CD4-positive, alpha-beta memory T cell (primary cell): Measurements from ENCODE around the gene ZSWIM5. TPM values are rescaled to one million over a fixed set of nuclear protein-coding genes. Genes with fewer than 3 reads are reported as not detected.
"Not testable (repeated sequence)": the region's sequence is repeated elsewhere in the genome, so short reads cannot be mapped to it uniquely, and the experiment has no call there.

Experiments
- CTCF ChIA-PET: fragments of 350-600 bp; sonication (Branson Sonifier 250); formaldehyde crosslinking; loops from one replicate; lab custom pipeline; 2021; ENCODE audit warnings: inconsistent platforms; ENCODE audit not compliant: partially characterized antibody; lab: Charles Lee
- POLR2A ChIA-PET: fragments of 350-600 bp; sonication (Branson Sonifier 250); formaldehyde crosslinking; loops from one replicate; lab custom pipeline; 2021; ENCODE audit not compliant: partially characterized antibody; lab: Charles Lee
- DNase-seq, 5 donors: peaks; one replicate each; pipeline versions ENCODE4 v3.0.0 to v3.0.0-alpha.2; 2020 to 2022; ENCODE audit warnings: mixed read lengths in 1 of 5
- H3K27ac ChIP-seq: one replicate; pipeline ENCODE4 v1.7.0; 2013; ENCODE audit warnings: low read depth, low read length
- H3K27me3 ChIP-seq: 2 replicates; pipeline ENCODE4 v1.7.0; 2013; ENCODE audit warnings: mild to moderate bottlenecking, low read length, moderate library complexity; ENCODE audit not compliant: insufficient read depth
- H3K36me3 ChIP-seq: 2 replicates; pipeline ENCODE4 v1.7.0; 2013; ENCODE audit warnings: mild to moderate bottlenecking, low read length, moderate library complexity; ENCODE audit not compliant: insufficient read depth
- H3K4me1 ChIP-seq: 2 replicates; pipeline ENCODE4 v1.7.0; 2013; ENCODE audit warnings: mild to moderate bottlenecking, low read length, moderate library complexity; ENCODE audit not compliant: insufficient read depth
- H3K4me3 ChIP-seq, 2 donors: one replicate each; pipeline ENCODE4 v1.7.0; 2013; ENCODE audit warnings: low read length in 2 of 2, mild to moderate bottlenecking in 1 of 2
- H3K9me3 ChIP-seq, 2 donors: one replicate each; pipeline ENCODE4 v1.7.0; 2013; ENCODE audit warnings: low read length in 2 of 2, control low read depth in 1 of 2; ENCODE audit not compliant: control insufficient read depth in 1 of 2
- H3K27ac Mint-ChIP-seq, 7 donors: one replicate each; pipeline ENCODE4 v1.8.0; 2020 to 2021; ENCODE audit warnings: mixed read lengths in 7 of 7, mild to moderate bottlenecking in 6 of 7, inconsistent platforms in 3 of 7, moderate library complexity in 3 of 7
- H3K27me3 Mint-ChIP-seq, 2 donors: one replicate each; pipeline ENCODE4 v1.8.0; 2020 to 2021; ENCODE audit warnings: mixed read lengths in 2 of 2
- H3K36me3 Mint-ChIP-seq, 2 donors: one replicate each; pipeline ENCODE4 v1.8.0; 2020 to 2021; ENCODE audit warnings: mixed read lengths in 2 of 2, inconsistent platforms in 1 of 2, mild to moderate bottlenecking in 1 of 2
- H3K4me1 Mint-ChIP-seq, 4 donors: one replicate each; pipeline ENCODE4 v1.8.0; 2020 to 2021; ENCODE audit warnings: mixed read lengths in 4 of 4, mild to moderate bottlenecking in 1 of 4
- H3K4me3 Mint-ChIP-seq, 8 donors: one replicate each; pipeline ENCODE4 v1.8.0; 2020 to 2021; ENCODE audit warnings: mixed read lengths in 8 of 8, mild to moderate bottlenecking in 7 of 8, moderate library complexity in 6 of 8, inconsistent platforms in 3 of 8
- H3K9me3 Mint-ChIP-seq, 8 donors: one replicate each; pipeline ENCODE4 v1.8.0; 2020 to 2021; ENCODE audit warnings: mixed read lengths in 8 of 8, mild to moderate bottlenecking in 5 of 8, inconsistent platforms in 3 of 8, moderate library complexity in 1 of 8
- intact Hi-C: fragments of 100-400 bp; cut with micrococcal nuclease; formaldehyde crosslinking; loops from one replicate; pipeline ENCODE4 v1.15.1; 2023
- polyA plus RNA-seq, 2 donors: library from polyadenylated mRNA; unstranded; fragments of 300-500 nt; fragmentation: Illumina TruSeq; gene quantifications; one replicate each; pipeline ENCODE4 v1.2.3, GENCODE V29; 2021
- total RNA-seq, 2 experiments: library from RNA; stranded (reverse); gene quantifications; one replicate each; pipeline ENCODE4 v1.2.3, GENCODE V29; 2021

Gene ZSWIM5
- total and polyA plus RNA-seq, 4 experiments from 2014 or later: 0.09 to 3.7 (median 2.0) TPM

DNA sequence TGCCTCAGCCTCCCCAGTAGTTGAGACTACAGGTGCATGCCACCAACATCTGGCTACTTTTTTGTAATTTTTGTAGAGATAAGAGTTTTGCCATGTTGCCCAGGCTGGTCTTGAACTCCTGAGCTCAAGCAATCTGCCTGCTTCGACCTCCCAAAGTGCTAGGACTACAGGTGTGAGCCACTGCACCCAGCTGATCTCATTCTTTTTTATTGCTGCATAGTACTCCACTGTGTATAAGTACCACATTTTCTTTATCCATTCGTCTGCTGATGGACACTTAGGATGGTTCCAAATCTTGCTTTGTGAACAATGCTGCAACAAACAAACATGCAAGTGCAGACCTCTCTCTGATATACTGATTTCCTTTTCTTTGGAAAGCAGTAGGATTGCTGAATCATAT is 134.8 kb downstream of the ZSWIM5 start:
- ChIA-PET CTCF (no interaction called here), POLR2A (no interaction called here)
- H3K27me3 ChIP-seq: no peaks in the 10 kb centered on the region
- no peaks in the 10 kb centered on the region for H3K36me3 ChIP-seq
- peaks cover 0 to 32% (median 24%) of the 10 kb centered on the region in 8 donors for H3K9me3 Mint-ChIP-seq
- no peaks in the 10 kb centered on the region for H3K4me1 Mint-ChIP-seq
- DNase-seq: no peak
- peaks cover 1 to 2% of the 10 kb centered on the region in 2 donors for H3K27me3 Mint-ChIP-seq
- peaks cover 0 to 3% of the 10 kb centered on the region in 2 donors for H3K36me3 Mint-ChIP-seq
- no peak overlapping the region for H3K27ac ChIP-seq
- H3K27ac Mint-ChIP-seq: no peak overlapping the region
- no peak overlapping the region for H3K4me3 Mint-ChIP-seq
- H3K4me1 ChIP-seq: no peaks in the 10 kb centered on the region
- no peak overlapping the region for H3K4me3 ChIP-seq
- no peaks in the 10 kb centered on the region for H3K9me3 ChIP-seq
- intact Hi-C loops: no loop called here

DNA sequence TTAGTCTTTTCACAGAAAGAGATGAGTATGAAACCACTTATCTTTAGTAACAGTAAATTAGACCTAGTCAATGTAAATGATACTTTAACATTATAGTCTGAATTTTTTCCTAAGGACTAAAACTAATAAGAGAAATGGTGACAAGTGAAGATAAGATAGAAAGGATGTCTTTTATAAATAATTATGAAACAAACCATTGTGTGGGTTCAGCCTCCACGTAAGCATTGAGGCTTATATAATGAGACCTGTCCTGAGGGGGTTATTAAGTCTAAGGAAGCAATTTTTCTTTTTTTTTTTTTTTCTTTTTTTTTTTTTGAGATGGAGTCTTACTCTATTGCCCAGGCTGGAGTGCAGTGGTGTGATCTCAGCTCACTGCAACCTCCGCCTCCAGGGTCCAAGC is 138.6 kb downstream of the ZSWIM5 start:
- Mint-ChIP-seq H3K9me3 (peaks cover 0 to 10% (median 3%) of the 10 kb centered on the region in 8 donors), H3K36me3 (no peaks in the 10 kb centered on the region), H3K27me3 (no peaks in the 10 kb centered on the region), H3K27ac (no peak overlapping the region), H3K4me3 (no peak overlapping the region), H3K4me1 (no peaks in the 10 kb centered on the region)
- H3K36me3 ChIP-seq: no peaks in the 10 kb centered on the region
- H3K9me3 ChIP-seq: no peaks in the 10 kb centered on the region
- ChIA-PET CTCF (no interaction called here), POLR2A (no interaction called here)
- H3K4me1 ChIP-seq: no peaks in the 10 kb centered on the region
- no peak for DNase-seq
- no peak overlapping the region for H3K4me3 ChIP-seq
- intact Hi-C loops: no loop called here
- no peak overlapping the region for H3K27ac ChIP-seq
- H3K27me3 ChIP-seq: no peaks in the 10 kb centered on the region

DNA sequence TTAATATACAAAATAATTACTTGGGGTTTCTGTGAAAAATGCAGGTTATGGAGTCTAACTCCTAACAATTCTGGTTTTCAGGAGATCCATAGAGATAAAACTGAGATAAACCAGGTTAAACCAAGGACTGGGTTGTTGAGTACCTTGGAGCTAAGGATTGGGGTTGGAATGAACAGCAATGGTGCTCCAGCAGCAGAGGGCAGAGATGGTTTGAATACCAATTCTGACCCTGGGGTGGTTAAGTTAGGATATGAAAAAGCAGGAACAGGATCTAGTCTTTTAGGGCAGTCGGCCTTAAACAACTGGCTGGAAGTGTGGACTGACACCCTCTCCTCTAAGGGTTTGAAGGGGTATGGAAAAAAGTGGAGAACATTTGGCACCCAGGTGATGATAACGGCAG is 141.3 kb downstream of the ZSWIM5 start:
- CTCF ChIA-PET: no interaction called here
- Histone ChIP-seq H3K36me3 (no peaks in the 10 kb centered on the region), H3K9me3 (no peaks in the 10 kb centered on the region), H3K4me1 (no peaks in the 10 kb centered on the region), H3K4me3 (no peak overlapping the region), H3K27me3 (no peaks in the 10 kb centered on the region), H3K27ac (no peak overlapping the region)
- H3K4me1 Mint-ChIP-seq: no peaks in the 10 kb centered on the region
- no peaks in the 10 kb centered on the region for H3K27me3 Mint-ChIP-seq
- no peak overlapping the region for H3K27ac Mint-ChIP-seq
- H3K9me3 Mint-ChIP-seq: peaks cover 0 to 4% (median 0%) of the 10 kb centered on the region in 8 donors
- intact Hi-C loops: no loop called here
- no peak for DNase-seq
- H3K36me3 Mint-ChIP-seq: no peaks in the 10 kb centered on the region
- POLR2A ChIA-PET: no interaction called here
- H3K4me3 Mint-ChIP-seq: no peak overlapping the region

DNA sequence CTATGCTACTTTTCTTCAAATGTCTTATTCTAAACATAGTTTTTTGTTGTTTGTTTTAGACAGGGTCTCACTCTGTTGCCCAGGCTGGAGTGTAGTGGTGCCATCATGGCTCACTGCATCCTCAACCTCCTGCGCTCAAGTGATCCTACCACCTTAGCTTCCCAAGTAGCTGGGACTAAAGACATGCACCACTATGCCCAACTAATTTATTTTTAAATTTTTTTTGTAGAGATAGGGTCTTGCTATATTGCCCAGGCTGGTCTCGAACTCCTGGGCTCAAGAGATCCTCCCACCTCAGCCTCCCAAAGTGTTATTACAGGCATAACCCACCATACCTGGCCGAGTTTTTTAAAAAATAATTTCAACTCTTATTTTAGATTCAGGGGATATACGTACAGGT is 143.9 kb downstream of the ZSWIM5 start:
- H3K27me3 ChIP-seq, intact Hi-C loops, DNase-seq, H3K36me3 Mint-ChIP-seq, H3K27me3 Mint-ChIP-seq, H3K4me1 Mint-ChIP-seq, H3K36me3 ChIP-seq, H3K4me3 ChIP-seq, CTCF ChIA-PET, H3K9me3 ChIP-seq, H3K27ac ChIP-seq, H3K27ac Mint-ChIP-seq, POLR2A ChIA-PET, H3K9me3 Mint-ChIP-seq, H3K4me1 ChIP-seq, H3K4me3 Mint-ChIP-seq: not testable (repeated sequence)

DNA sequence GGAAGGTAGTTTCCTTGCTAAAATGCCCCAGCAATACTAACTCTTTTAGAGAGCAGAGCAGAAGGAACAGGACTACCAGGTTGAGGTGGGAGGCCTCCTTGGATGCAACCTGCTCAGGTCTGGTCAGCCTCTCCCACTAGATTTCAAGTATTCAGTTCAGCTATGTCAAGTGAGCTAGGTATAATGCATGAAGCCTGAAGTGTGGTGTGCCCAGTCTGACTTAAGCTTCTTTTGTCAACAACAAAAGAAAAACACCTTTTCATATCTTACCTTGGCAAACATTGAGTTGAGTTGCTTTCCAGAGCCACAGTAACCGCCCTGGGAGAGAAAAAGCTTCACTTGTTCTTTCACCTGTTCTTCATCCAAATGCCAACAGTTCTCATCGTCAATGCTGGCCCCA is 146.6 kb downstream of the ZSWIM5 start:
- H3K4me3 ChIP-seq: no peak overlapping the region
- peaks cover 0 to 6% of the 10 kb centered on the region in 2 donors for H3K36me3 Mint-ChIP-seq
- H3K36me3 ChIP-seq: no peaks in the 10 kb centered on the region
- no peak for DNase-seq
- no peaks in the 10 kb centered on the region for H3K9me3 ChIP-seq
- no peaks in the 10 kb centered on the region for H3K4me1 ChIP-seq
- intact Hi-C loops: loop anchor here (10.0 kb wide), 1 partner anchor 145 kb away; the partner anchor contains the start of gene ZSWIM5
- no peak overlapping the region for H3K27ac ChIP-seq
- POLR2A ChIA-PET: no interaction called here
- H3K27me3 ChIP-seq: no peaks in the 10 kb centered on the region
- H3K4me1 Mint-ChIP-seq: no peaks in the 10 kb centered on the region
- no peaks in the 10 kb centered on the region for H3K27me3 Mint-ChIP-seq
- no peak overlapping the region for H3K4me3 Mint-ChIP-seq
- no peaks in the 10 kb centered on the region for H3K9me3 Mint-ChIP-seq
- CTCF ChIA-PET: no interaction called here
- H3K27ac Mint-ChIP-seq: peak overlapping the region in 1 of 7 donors; percentile 32

DNA sequence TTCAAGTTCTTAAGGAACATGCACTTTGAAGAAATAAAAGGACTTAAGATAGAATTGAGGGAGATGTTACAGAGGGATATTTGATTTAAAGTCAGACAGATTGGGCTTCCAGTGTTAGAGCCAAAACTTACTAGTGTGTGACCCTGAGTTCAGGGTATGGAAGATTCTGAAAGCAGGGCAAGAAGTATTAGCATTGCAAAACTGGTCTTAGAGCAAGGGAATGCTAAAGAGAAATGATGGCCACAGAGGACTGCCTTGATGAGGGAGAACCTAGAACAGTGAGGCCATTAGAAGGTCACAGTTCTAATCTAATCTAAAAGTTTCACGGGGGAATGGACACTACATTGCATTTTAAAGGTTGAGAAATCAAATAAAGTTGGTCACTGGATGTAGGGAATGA is 148.9 kb downstream of the ZSWIM5 start:
- H3K27ac ChIP-seq: no peak overlapping the region
- Mint-ChIP-seq H3K27ac (no peak overlapping the region), H3K4me1 (no peaks in the 10 kb centered on the region)

DNA sequence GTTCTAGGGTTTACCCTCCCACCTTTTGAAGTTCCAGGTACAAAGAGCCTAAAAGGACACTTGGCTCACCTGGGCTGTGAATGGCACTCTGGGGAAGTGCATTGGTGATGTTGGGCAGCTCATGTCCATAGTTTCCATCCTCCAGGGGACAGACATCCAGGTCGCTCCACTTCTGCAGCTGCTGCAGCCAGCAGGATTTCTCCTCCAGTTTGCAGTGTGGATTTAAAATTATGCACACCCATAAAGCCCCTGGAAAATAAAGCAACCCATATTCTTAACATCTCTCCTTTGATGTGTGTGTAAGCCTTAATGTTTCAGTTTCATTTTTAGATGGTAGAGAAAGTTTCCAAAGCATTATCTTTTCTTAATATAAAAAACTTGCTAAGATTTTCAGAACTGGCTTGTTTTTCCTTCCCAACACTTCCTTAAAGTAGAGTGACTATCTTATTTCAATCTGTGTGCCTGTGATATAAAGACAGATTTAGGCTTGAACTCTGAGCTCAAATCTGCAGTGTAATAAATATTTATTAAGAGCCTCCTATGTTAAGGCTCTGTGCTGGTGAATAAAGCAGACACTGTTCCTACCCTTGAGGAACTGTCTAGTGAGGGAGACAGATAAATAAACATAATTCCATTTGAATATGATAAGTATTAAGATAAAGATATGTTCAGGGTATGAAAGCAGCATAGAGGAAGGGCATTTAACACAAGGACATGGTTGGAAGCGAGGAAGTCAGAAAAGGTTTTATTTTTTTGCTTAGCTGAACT is 155.2 kb downstream of the ZSWIM5 start:
- H3K9me3 ChIP-seq: no peaks in the 10 kb centered on the region
- H3K27me3 ChIP-seq: no peaks in the 10 kb centered on the region
- Mint-ChIP-seq H3K9me3 (no peaks in the 10 kb centered on the region), H3K27me3 (no peaks in the 10 kb centered on the region), H3K36me3 (peaks cover 0 to 1% of the 10 kb centered on the region in 2 donors), H3K4me1 (peaks cover 11 to 19% (median 13%) of the 10 kb centered on the region in 4 donors), H3K4me3 (peak overlapping the region; percentile 76 to 86 (median 81)), H3K27ac (peak overlapping the region; percentile 64 to 92 (median 90))
- peak overlapping the region; percentile 40 for H3K27ac ChIP-seq
- CTCF ChIA-PET: interaction anchor here (0.8 to 2.1 kb wide), 8 partner anchors 10 to 251 kb away, joined by 3 to 12 read pairs (median 4); partner anchors contain the start of gene HECTD3
- intact Hi-C loops: loop anchor here (10.0 kb wide), 1 partner anchor 154 kb away; the partner anchor contains the start of gene ZSWIM5
- H3K36me3 ChIP-seq: no peaks in the 10 kb centered on the region
- peaks cover 16% of the 10 kb centered on the region for H3K4me1 ChIP-seq
- peak overlapping the region; percentile 11 to 37 for H3K4me3 ChIP-seq
- POLR2A ChIA-PET: interaction anchor here (0.6 to 2.0 kb wide), 8 partner anchors 37 to 419 kb away, joined by 3 to 10 read pairs (median 3); partner anchors contain the start of genes HECTD3, RNU5D-1 and UROD
- peak in 4 of 5 donors; percentile 15 to 39 (median 23) for DNase-seq

More for the DNA sequence above, 148.9 kb downstream of the ZSWIM5 start:
- Histone ChIP-seq H3K4me1 (no peaks in the 10 kb centered on the region), H3K36me3 (no peaks in the 10 kb centered on the region), H3K9me3 (no peaks in the 10 kb centered on the region), H3K27me3 (no peaks in the 10 kb centered on the region), H3K4me3 (no peak overlapping the region)
- Mint-ChIP-seq H3K36me3 (peaks cover 0 to 7% of the 10 kb centered on the region in 2 donors), H3K9me3 (no peaks in the 10 kb centered on the region), H3K4me3 (no peak overlapping the region), H3K27me3 (no peaks in the 10 kb centered on the region)
- CTCF ChIA-PET: no interaction called here
- POLR2A ChIA-PET: no interaction called here
- no peak for DNase-seq
- intact Hi-C loops: loop anchor here (10.0 kb wide), 1 partner anchor 147 kb away; the partner anchor contains the start of gene ZSWIM5
